ENCODE results near the gene GCGR. TPM values are rescaled to one million over a fixed set of nuclear protein-coding genes. Genes with fewer than 3 reads are reported as not detected.

Gene GCGR
- total RNA-seq, 5 donors from 2014 or later (not counting 1 experiment from before 2014, with no cell fraction given) = 0.13 TPM; not detected in 4

- no peak for DNase-seq
- ChIA-PET CTCF (interaction anchor here in 1 of 2 donors (0.7 kb wide), 1 partner anchor 384 kb away, joined by 7 read pairs; no protein-coding TSS in a partner anchor), POLR2A (interaction anchor here in 1 of 2 donors (0.5 kb wide), 1 partner anchor 764 kb away, joined by 3 read pairs; no protein-coding TSS in a partner anchor)
- Mint-ChIP-seq H3K9me3 (no peaks in the 10 kb centered on the region), H3K27me3 (peaks cover 19 to 20% of the 10 kb centered on the region in 2 donors), H3K4me3 (no peak overlapping the region), H3K4me1 (no peaks in the 10 kb centered on the region), H3K27ac (no peak overlapping the region), H3K36me3 (no peaks in the 10 kb centered on the region)
- H3K27ac ChIP-seq (ENCODE audit: low read length) = no peak overlapping the region
- no peak overlapping the region for H3K4me3 ChIP-seq (ENCODE audit: control insufficient read depth in 1 of 2, extremely low read depth in 1 of 2, low read length in 1 of 2)
- peaks cover 0 to 65% of the 10 kb centered on the region in 2 experiments for H3K27me3 ChIP-seq (replicated peaks in 1 of 2; ENCODE audit: control insufficient read depth in 2 of 2, extremely low read depth in 1 of 2, insufficient read depth in 2 of 2, low read length in 1 of 2)
- no peaks in the 10 kb centered on the region for H3K36me3 ChIP-seq (ENCODE audit: control insufficient read depth in 2 of 2, extremely low read depth in 1 of 2, insufficient read depth in 1 of 2, low read length in 1 of 2)
- H3K4me1 ChIP-seq (ENCODE audit: control insufficient read depth in 1 of 2, extremely low read depth in 1 of 2, insufficient read depth in 2 of 2, low read length in 2 of 2) = no peaks in the 10 kb centered on the region
- no peaks in the 10 kb centered on the region for H3K9me3 ChIP-seq
- WGBS (ENCODE audit: insufficient coverage) = 85% methylated on average over 38 of the region's 45 CpGs
- ATAC-seq (replicated peaks in 1 of 4) = no peak
Measured at GRCh38 chr17:81812571-81813370, 8.8 kb downstream of the GCGR start.

GRCh38 chr17:81813371-81813684, 9.4 kb downstream of the GCGR start:
- H3K36me3 ChIP-seq (ENCODE audit: control insufficient read depth in 2 of 2, extremely low read depth in 1 of 2, insufficient read depth in 1 of 2, low read length in 1 of 2) = no peaks in the 10 kb centered on the region
- ChIA-PET POLR2A (no interaction called here), CTCF (no interaction called here)
- H3K4me3 ChIP-seq (ENCODE audit: control insufficient read depth in 1 of 2, extremely low read depth in 1 of 2, low read length in 1 of 2) = no peak overlapping the region
- DNase-seq = no peak
- WGBS (ENCODE audit: insufficient coverage) = 92% methylated on average over 10 of the region's 15 CpGs
- Mint-ChIP-seq H3K4me1 (no peaks in the 10 kb centered on the region), H3K4me3 (no peak overlapping the region), H3K27me3 (peaks cover 16 to 20% of the 10 kb centered on the region in 2 donors), H3K9me3 (no peaks in the 10 kb centered on the region), H3K36me3 (no peaks in the 10 kb centered on the region), H3K27ac (no peak overlapping the region)
- H3K27me3 ChIP-seq (replicated peaks in 1 of 2; ENCODE audit: control insufficient read depth in 2 of 2, extremely low read depth in 1 of 2, insufficient read depth in 2 of 2, low read length in 1 of 2) = peaks cover 0 to 60% of the 10 kb centered on the region in 2 experiments
- H3K27ac ChIP-seq (ENCODE audit: low read length) = no peak overlapping the region
- no peak for ATAC-seq (replicated peaks in 1 of 4)
- no peaks in the 10 kb centered on the region for H3K9me3 ChIP-seq
- H3K4me1 ChIP-seq (ENCODE audit: control insufficient read depth in 1 of 2, extremely low read depth in 1 of 2, insufficient read depth in 2 of 2, low read length in 2 of 2) = no peaks in the 10 kb centered on the region

GRCh38 chr17:81813861-81814683, 10.1 kb downstream of the GCGR start:
- no peak overlapping the region for H3K4me3 Mint-ChIP-seq
- POLR2A ChIA-PET = no interaction called here
- no peak for DNase-seq
- H3K36me3 Mint-ChIP-seq = no peaks in the 10 kb centered on the region
- Histone ChIP-seq H3K27ac (ENCODE audit: low read length) (no peak overlapping the region), H3K4me1 (ENCODE audit: control insufficient read depth in 1 of 2, extremely low read depth in 1 of 2, insufficient read depth in 2 of 2, low read length in 2 of 2) (no peaks in the 10 kb centered on the region), H3K4me3 (ENCODE audit: control insufficient read depth in 1 of 2, extremely low read depth in 1 of 2, low read length in 1 of 2) (no peak overlapping the region), H3K9me3 (no peaks in the 10 kb centered on the region), H3K27me3 (replicated peaks in 1 of 2; ENCODE audit: control insufficient read depth in 2 of 2, extremely low read depth in 1 of 2, insufficient read depth in 2 of 2, low read length in 1 of 2) (peaks cover 0 to 55% of the 10 kb centered on the region in 2 experiments), H3K36me3 (ENCODE audit: control insufficient read depth in 2 of 2, extremely low read depth in 1 of 2, insufficient read depth in 1 of 2, low read length in 1 of 2) (no peaks in the 10 kb centered on the region)
- no peaks in the 10 kb centered on the region for H3K9me3 Mint-ChIP-seq
- WGBS (ENCODE audit: insufficient coverage) = 88% methylated on average over 31 of the region's 41 CpGs
- H3K27me3 Mint-ChIP-seq = peaks cover 12 to 17% of the 10 kb centered on the region in 2 donors
- no peak for ATAC-seq (replicated peaks in 1 of 4)
- CTCF ChIA-PET = no interaction called here
- H3K27ac Mint-ChIP-seq = no peak overlapping the region
- no peaks in the 10 kb centered on the region for H3K4me1 Mint-ChIP-seq

DNA sequence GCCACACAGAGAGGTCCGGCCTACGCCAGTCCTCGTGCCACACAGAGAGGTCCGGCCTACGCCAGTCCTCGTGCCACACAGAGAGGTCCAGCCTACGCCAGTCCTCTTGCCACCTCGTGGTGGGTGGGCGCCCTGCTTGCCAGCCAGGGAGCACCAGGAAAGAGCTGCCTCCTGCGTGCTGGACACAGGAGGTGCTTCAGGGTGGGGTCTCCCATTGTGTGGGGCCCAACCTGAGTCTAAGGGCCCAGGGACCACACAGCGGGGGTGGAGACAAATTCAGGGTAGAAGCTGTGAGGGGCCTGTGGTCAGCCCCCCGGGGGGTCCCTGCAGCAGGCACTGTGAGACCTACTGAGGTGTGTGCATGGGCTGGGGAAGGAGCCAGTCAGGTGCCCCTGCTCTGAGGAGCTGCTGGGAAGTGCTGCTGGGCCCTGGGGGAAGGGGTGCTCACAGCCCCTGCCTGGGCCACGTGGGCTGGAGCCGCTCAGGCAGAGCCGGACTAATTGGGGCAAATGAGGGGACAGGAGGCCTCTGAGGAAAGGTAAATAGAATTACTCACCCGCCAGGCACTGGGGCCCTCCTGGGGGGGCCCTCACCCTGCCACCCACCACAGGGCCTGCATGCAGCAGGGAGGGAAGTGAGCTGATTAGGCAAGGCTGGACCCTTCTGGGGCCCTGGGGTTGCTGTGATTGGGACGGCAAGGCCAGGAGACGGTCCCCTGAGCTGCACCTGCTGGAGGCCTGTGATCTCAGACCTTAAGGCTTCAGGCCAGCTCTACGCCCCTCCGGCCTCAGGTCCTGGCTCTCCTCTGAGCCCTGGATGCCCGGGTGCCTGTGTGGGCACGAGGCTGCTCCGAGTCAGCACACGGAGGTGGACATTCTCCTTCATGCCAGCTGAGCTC, 11.0 kb downstream of the GCGR start:
- WGBS (ENCODE audit: insufficient coverage) = 81% methylated on average over 15 of the region's 24 CpGs
- Histone ChIP-seq H3K4me3 (ENCODE audit: control insufficient read depth in 1 of 2, extremely low read depth in 1 of 2, low read length in 1 of 2) (no peak overlapping the region), H3K36me3 (ENCODE audit: control insufficient read depth in 2 of 2, extremely low read depth in 1 of 2, insufficient read depth in 1 of 2, low read length in 1 of 2) (no peaks in the 10 kb centered on the region), H3K27ac (ENCODE audit: low read length) (no peak overlapping the region), H3K4me1 (ENCODE audit: control insufficient read depth in 1 of 2, extremely low read depth in 1 of 2, insufficient read depth in 2 of 2, low read length in 2 of 2) (no peaks in the 10 kb centered on the region), H3K9me3 (no peaks in the 10 kb centered on the region), H3K27me3 (replicated peaks in 1 of 2; ENCODE audit: control insufficient read depth in 2 of 2, extremely low read depth in 1 of 2, insufficient read depth in 2 of 2, low read length in 1 of 2) (peaks cover 2 to 52% of the 10 kb centered on the region in 2 experiments)
- Mint-ChIP-seq H3K27me3 (peaks cover 5 to 8% of the 10 kb centered on the region in 2 donors), H3K4me3 (no peak overlapping the region), H3K27ac (no peak overlapping the region), H3K36me3 (no peaks in the 10 kb centered on the region), H3K9me3 (no peaks in the 10 kb centered on the region), H3K4me1 (no peaks in the 10 kb centered on the region)
- DNase-seq (no peak), ATAC-seq (replicated peaks in 1 of 4) (no peak)
- POLR2A ChIA-PET = no interaction called here
- CTCF ChIA-PET = no interaction called here

DNA sequence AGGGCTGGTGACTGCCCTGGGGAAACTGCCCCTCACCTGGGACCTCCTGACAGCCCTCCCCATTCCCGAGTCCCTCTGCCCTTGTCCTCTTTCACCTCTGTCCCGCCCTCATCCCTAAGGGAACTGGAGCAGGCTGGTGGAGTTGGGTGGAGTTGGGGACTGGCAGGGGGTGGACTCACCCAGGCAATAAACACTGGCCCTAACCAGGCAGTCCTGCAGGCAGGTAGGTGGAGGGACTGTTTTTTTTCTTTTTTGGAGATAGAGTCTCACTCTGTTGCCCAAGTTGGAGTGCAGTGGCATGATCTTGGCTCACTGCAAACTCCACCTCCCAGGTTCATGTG, 11.7 kb downstream of the GCGR start:
- Mint-ChIP-seq H3K4me1 (no peaks in the 10 kb centered on the region), H3K27me3 (peaks cover 0 to 3% of the 10 kb centered on the region in 2 donors), H3K27ac (no peak overlapping the region), H3K9me3 (no peaks in the 10 kb centered on the region), H3K36me3 (no peaks in the 10 kb centered on the region), H3K4me3 (no peak overlapping the region)
- ATAC-seq (replicated peaks in 1 of 4) (no peak), DNase-seq (no peak)
- H3K36me3 ChIP-seq (ENCODE audit: control insufficient read depth in 2 of 2, extremely low read depth in 1 of 2, insufficient read depth in 1 of 2, low read length in 1 of 2) = no peaks in the 10 kb centered on the region
- H3K27ac ChIP-seq (ENCODE audit: low read length) = no peak overlapping the region
- H3K4me3 ChIP-seq (ENCODE audit: control insufficient read depth in 1 of 2, extremely low read depth in 1 of 2, low read length in 1 of 2) = no peak overlapping the region
- no peaks in the 10 kb centered on the region for H3K9me3 ChIP-seq
- POLR2A ChIA-PET = no interaction called here
- WGBS (ENCODE audit: insufficient coverage) = no CpG with 5 or more reads among the region's 2 CpGs
- peaks cover 2 to 48% of the 10 kb centered on the region in 2 experiments for H3K27me3 ChIP-seq (replicated peaks in 1 of 2; ENCODE audit: control insufficient read depth in 2 of 2, extremely low read depth in 1 of 2, insufficient read depth in 2 of 2, low read length in 1 of 2)
- CTCF ChIA-PET = no interaction called here
- H3K4me1 ChIP-seq (ENCODE audit: control insufficient read depth in 1 of 2, extremely low read depth in 1 of 2, insufficient read depth in 2 of 2, low read length in 2 of 2) = no peaks in the 10 kb centered on the region

DNA sequence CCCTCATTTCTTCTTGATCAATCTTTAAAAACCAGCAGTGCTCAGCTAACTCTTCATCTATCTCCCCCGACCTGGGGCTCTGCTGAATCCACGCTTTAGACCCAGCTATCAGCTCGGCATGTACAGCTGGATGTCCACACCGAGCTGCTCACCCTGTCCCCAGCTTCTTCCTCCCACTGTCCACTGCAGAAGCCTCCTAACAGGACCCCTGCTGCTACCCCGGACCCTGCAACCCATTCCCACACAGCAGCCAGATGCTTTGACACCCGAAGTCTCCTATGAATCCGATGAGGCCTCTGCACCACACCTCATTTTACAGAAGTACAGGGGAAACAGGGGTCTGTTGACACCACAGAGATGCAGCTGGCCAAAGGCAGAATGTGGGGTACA, 13.8 kb downstream of the GCGR start:
- ATAC-seq (replicated peaks in 1 of 4) (no peak), DNase-seq (no peak)
- H3K9me3 Mint-ChIP-seq = no peaks in the 10 kb centered on the region
- no peak overlapping the region for H3K27ac Mint-ChIP-seq
- ChIA-PET CTCF (no interaction called here), POLR2A (no interaction called here)
- Histone ChIP-seq H3K4me1 (ENCODE audit: control insufficient read depth in 1 of 2, extremely low read depth in 1 of 2, insufficient read depth in 2 of 2, low read length in 2 of 2) (no peaks in the 10 kb centered on the region), H3K9me3 (no peaks in the 10 kb centered on the region), H3K27ac (ENCODE audit: low read length) (no peak overlapping the region), H3K4me3 (ENCODE audit: control insufficient read depth in 1 of 2, extremely low read depth in 1 of 2, low read length in 1 of 2) (no peak overlapping the region), H3K27me3 (replicated peaks in 1 of 2; ENCODE audit: control insufficient read depth in 2 of 2, extremely low read depth in 1 of 2, insufficient read depth in 2 of 2, low read length in 1 of 2) (peaks cover 2 to 32% of the 10 kb centered on the region in 2 experiments), H3K36me3 (ENCODE audit: control insufficient read depth in 2 of 2, extremely low read depth in 1 of 2, insufficient read depth in 1 of 2, low read length in 1 of 2) (peaks cover 0 to 11% of the 10 kb centered on the region in 2 donors)
- no peak overlapping the region for H3K4me3 Mint-ChIP-seq
- H3K4me1 Mint-ChIP-seq = peaks cover 0 to 2% (median 0%) of the 10 kb centered on the region in 3 donors
- WGBS (ENCODE audit: insufficient coverage) = 60% methylated on average over 4 of the region's 7 CpGs
- H3K27me3 Mint-ChIP-seq = peaks cover 0 to 3% of the 10 kb centered on the region in 2 donors
- H3K36me3 Mint-ChIP-seq = peaks cover 3% of the 10 kb centered on the region
